Measurements from ENCODE around the gene RNF125.
"Not testable (repeated sequence)": the region's sequence is repeated elsewhere in the genome, so short reads cannot be mapped to it uniquely, and the experiment has no call there.

Gene RNF125

DNA sequence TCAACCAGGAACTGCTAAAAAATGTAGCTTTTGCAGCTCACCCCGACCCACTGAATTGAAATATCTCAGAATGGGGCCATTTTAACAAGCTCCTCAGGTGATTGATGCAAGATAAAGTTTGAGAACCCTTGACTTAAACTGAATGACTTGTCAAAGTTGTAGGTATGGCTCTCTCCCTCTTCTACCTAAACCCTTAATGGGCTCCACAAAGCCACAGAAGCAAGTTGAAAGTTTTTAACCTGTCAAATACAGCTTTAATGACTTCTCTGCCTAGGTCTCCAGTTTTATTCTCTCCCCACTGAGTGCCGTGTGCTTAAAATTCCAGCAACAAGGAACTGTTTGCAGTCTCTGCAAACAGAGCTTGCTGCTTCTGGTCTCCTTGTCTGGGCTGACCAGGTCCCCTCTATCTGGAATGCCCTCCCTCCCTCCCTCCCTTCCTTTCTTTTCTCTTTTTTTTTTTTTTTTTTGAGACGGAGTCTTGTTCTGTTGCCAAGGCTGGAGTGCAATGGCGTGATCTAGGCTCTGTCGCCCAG, 19.7 kb upstream of the RNF125 start:
- no peak overlapping the region for H3K4me2 ChIP-seq (ENCODE audit: low read length, poor library complexity, severe bottlenecking)
- no peak overlapping the region for H3K23ac ChIP-seq (ENCODE audit: low read length in 2 of 2)
- no peak overlapping the region for H2BK120ac ChIP-seq (ENCODE audit: low read depth, low read length)
- H3K27ac ChIP-seq (ENCODE audit: low read length, poor library complexity, severe bottlenecking): no peak overlapping the region
- H2AK5ac ChIP-seq (ENCODE audit: low read length, severe bottlenecking): no peak overlapping the region
- H3K79me1 ChIP-seq (replicated peaks; ENCODE audit: low read length, poor library complexity, severe bottlenecking): no peaks in the 10 kb centered on the region
- no peaks in the 10 kb centered on the region for H3K4me1 ChIP-seq (ENCODE audit: control insufficient read depth, insufficient read depth, low read depth, low read length)
- no peak for DNase-seq
- H2AFZ ChIP-seq (ENCODE audit: low read depth, low read length): no peak overlapping the region
- no peak overlapping the region for H2BK5ac ChIP-seq (ENCODE audit: low read depth, low read length, poor library complexity, severe bottlenecking)
- no peaks in the 10 kb centered on the region for H3K36me3 ChIP-seq (ENCODE audit: control insufficient read depth in 1 of 2, insufficient read depth in 2 of 2, low read depth in 1 of 2, low read length in 2 of 2)
- no peak overlapping the region for H3K18ac ChIP-seq (ENCODE audit: low read depth in 1 of 2, low read length in 2 of 2)
- H3K27me3 ChIP-seq (ENCODE audit: control insufficient read depth in 1 of 2, insufficient read depth in 1 of 2, low read length in 2 of 2): no peaks in the 10 kb centered on the region
- H3K9me3 ChIP-seq (ENCODE audit: control insufficient read depth, low read length): no peaks in the 10 kb centered on the region
- H3K14ac ChIP-seq (ENCODE audit: low read length in 2 of 2): no peak overlapping the region
- H2BK12ac ChIP-seq (ENCODE audit: low read length in 2 of 2): no peak overlapping the region
- no peak overlapping the region for H3K9ac ChIP-seq (ENCODE audit: low read length)
- H3K4me3 ChIP-seq (ENCODE audit: insufficient read depth in 1 of 2, low read depth in 1 of 2, low read length in 2 of 2): no peak overlapping the region
- H4K8ac ChIP-seq (ENCODE audit: low read length): no peak overlapping the region
- no peak overlapping the region for H4K91ac ChIP-seq (ENCODE audit: low read length)
- H3K4ac ChIP-seq (ENCODE audit: low read depth in 1 of 2, low read length in 2 of 2): no peak overlapping the region
- WGBS: 41% methylated on average over 2 of the region's 5 CpGs
- no peak overlapping the region for H2BK15ac ChIP-seq (ENCODE audit: low read depth, poor library complexity, severe bottlenecking)

GRCh38 chr18:32001141-32001540, 17.5 kb upstream of the RNF125 start:
- not testable (repeated sequence) for H2BK120ac ChIP-seq (ENCODE audit: low read depth, low read length); H3K36me3 ChIP-seq (ENCODE audit: control insufficient read depth in 1 of 2, insufficient read depth in 2 of 2, low read depth in 1 of 2, low read length in 2 of 2); H3K18ac ChIP-seq (ENCODE audit: low read depth in 1 of 2, low read length in 2 of 2); H3K9ac ChIP-seq (ENCODE audit: low read length); H3K4ac ChIP-seq (ENCODE audit: low read depth in 1 of 2, low read length in 2 of 2); H4K91ac ChIP-seq (ENCODE audit: low read length); H2BK15ac ChIP-seq (ENCODE audit: low read depth, poor library complexity, severe bottlenecking); H2AFZ ChIP-seq (ENCODE audit: low read depth, low read length); DNase-seq; H3K27me3 ChIP-seq (ENCODE audit: control insufficient read depth in 1 of 2, insufficient read depth in 1 of 2, low read length in 2 of 2); H2BK12ac ChIP-seq (ENCODE audit: low read length in 2 of 2); H4K8ac ChIP-seq (ENCODE audit: low read length); H2BK5ac ChIP-seq (ENCODE audit: low read depth, low read length, poor library complexity, severe bottlenecking); H3K4me2 ChIP-seq (ENCODE audit: low read length, poor library complexity, severe bottlenecking); H3K4me1 ChIP-seq (ENCODE audit: control insufficient read depth, insufficient read depth, low read depth, low read length); H3K79me1 ChIP-seq (replicated peaks; ENCODE audit: low read length, poor library complexity, severe bottlenecking); H3K9me3 ChIP-seq (ENCODE audit: control insufficient read depth, low read length); H2AK5ac ChIP-seq (ENCODE audit: low read length, severe bottlenecking); H3K23ac ChIP-seq (ENCODE audit: low read length in 2 of 2); H3K27ac ChIP-seq (ENCODE audit: low read length, poor library complexity, severe bottlenecking); H3K4me3 ChIP-seq (ENCODE audit: insufficient read depth in 1 of 2, low read depth in 1 of 2, low read length in 2 of 2); H3K14ac ChIP-seq (ENCODE audit: low read length in 2 of 2)
- WGBS: 91% methylated on average over 7 of the region's 7 CpGs

- not testable (repeated sequence) for H2BK120ac ChIP-seq (ENCODE audit: low read depth, low read length); H3K9ac ChIP-seq (ENCODE audit: low read length); DNase-seq; H3K4me2 ChIP-seq (ENCODE audit: low read length, poor library complexity, severe bottlenecking); H3K18ac ChIP-seq (ENCODE audit: low read depth in 1 of 2, low read length in 2 of 2); H2AFZ ChIP-seq (ENCODE audit: low read depth, low read length); H2BK5ac ChIP-seq (ENCODE audit: low read depth, low read length, poor library complexity, severe bottlenecking); H3K4me1 ChIP-seq (ENCODE audit: control insufficient read depth, insufficient read depth, low read depth, low read length); H4K8ac ChIP-seq (ENCODE audit: low read length); H3K27ac ChIP-seq (ENCODE audit: low read length, poor library complexity, severe bottlenecking); H3K79me1 ChIP-seq (replicated peaks; ENCODE audit: low read length, poor library complexity, severe bottlenecking); H3K27me3 ChIP-seq (ENCODE audit: control insufficient read depth in 1 of 2, insufficient read depth in 1 of 2, low read length in 2 of 2); H2BK12ac ChIP-seq (ENCODE audit: low read length in 2 of 2); H3K9me3 ChIP-seq (ENCODE audit: control insufficient read depth, low read length); H2BK15ac ChIP-seq (ENCODE audit: low read depth, poor library complexity, severe bottlenecking); H3K14ac ChIP-seq (ENCODE audit: low read length in 2 of 2); H2AK5ac ChIP-seq (ENCODE audit: low read length, severe bottlenecking); H3K4ac ChIP-seq (ENCODE audit: low read depth in 1 of 2, low read length in 2 of 2); H3K4me3 ChIP-seq (ENCODE audit: insufficient read depth in 1 of 2, low read depth in 1 of 2, low read length in 2 of 2); H4K91ac ChIP-seq (ENCODE audit: low read length); H3K36me3 ChIP-seq (ENCODE audit: control insufficient read depth in 1 of 2, insufficient read depth in 2 of 2, low read depth in 1 of 2, low read length in 2 of 2); H3K23ac ChIP-seq (ENCODE audit: low read length in 2 of 2)
- 90% methylated on average over 2 of the region's 2 CpGs for WGBS
Measured at GRCh38 chr18:32003822-32004221, 14.8 kb upstream of the RNF125 start.

- H4K91ac ChIP-seq (ENCODE audit: low read length): no peak overlapping the region
Measured at GRCh38 chr18:32010124-32010721, 8.4 kb upstream of the RNF125 start.

More at GRCh38 chr18:32010124-32010721, 8.4 kb upstream of the RNF125 start:
- H3K23ac ChIP-seq (ENCODE audit: low read length in 2 of 2): no peak overlapping the region
- H3K36me3 ChIP-seq (ENCODE audit: control insufficient read depth in 1 of 2, insufficient read depth in 2 of 2, low read depth in 1 of 2, low read length in 2 of 2): no peaks in the 10 kb centered on the region
- H3K14ac ChIP-seq (ENCODE audit: low read length in 2 of 2): no peak overlapping the region
- no peak overlapping the region for H4K8ac ChIP-seq (ENCODE audit: low read length)
- H2AK5ac ChIP-seq (ENCODE audit: low read length, severe bottlenecking): no peak overlapping the region
- H2BK120ac ChIP-seq (ENCODE audit: low read depth, low read length): no peak overlapping the region
- H3K4me2 ChIP-seq (ENCODE audit: low read length, poor library complexity, severe bottlenecking): no peak overlapping the region
- no peak for DNase-seq
- no peak overlapping the region for H3K4ac ChIP-seq (ENCODE audit: low read depth in 1 of 2, low read length in 2 of 2)
- no peaks in the 10 kb centered on the region for H3K9me3 ChIP-seq (ENCODE audit: control insufficient read depth, low read length)
- no peaks in the 10 kb centered on the region for H3K4me1 ChIP-seq (ENCODE audit: control insufficient read depth, insufficient read depth, low read depth, low read length)
- H2BK15ac ChIP-seq (ENCODE audit: low read depth, poor library complexity, severe bottlenecking): no peak overlapping the region
- no peak overlapping the region for H3K27ac ChIP-seq (ENCODE audit: low read length, poor library complexity, severe bottlenecking)
- H3K9ac ChIP-seq (ENCODE audit: low read length): no peak overlapping the region
- no peak overlapping the region for H2BK5ac ChIP-seq (ENCODE audit: low read depth, low read length, poor library complexity, severe bottlenecking)
- 89% methylated on average over 3 of the region's 5 CpGs for WGBS
- no peak overlapping the region for H3K4me3 ChIP-seq (ENCODE audit: insufficient read depth in 1 of 2, low read depth in 1 of 2, low read length in 2 of 2)
- H3K27me3 ChIP-seq (ENCODE audit: control insufficient read depth in 1 of 2, insufficient read depth in 1 of 2, low read length in 2 of 2): peaks cover 0 to 3% of the 10 kb centered on the region in 2 experiments
- no peaks in the 10 kb centered on the region for H3K79me1 ChIP-seq (replicated peaks; ENCODE audit: low read length, poor library complexity, severe bottlenecking)
- no peak overlapping the region for H3K18ac ChIP-seq (ENCODE audit: low read depth in 1 of 2, low read length in 2 of 2)
- no peak overlapping the region for H2BK12ac ChIP-seq (ENCODE audit: low read length in 2 of 2)
- no peak overlapping the region for H2AFZ ChIP-seq (ENCODE audit: low read depth, low read length)
